GM21619 (cell line): ENCODE measurements around the gene FAM168A.

Source experiments
- ATAC-seq: cut with Tn5 transposase; IDR thresholded peaks from one replicate; pipeline ENCODE4 v1.9.1; 2021; ENCODE audit not compliant: unreplicated experiment

FAM168A gene

DNA sequence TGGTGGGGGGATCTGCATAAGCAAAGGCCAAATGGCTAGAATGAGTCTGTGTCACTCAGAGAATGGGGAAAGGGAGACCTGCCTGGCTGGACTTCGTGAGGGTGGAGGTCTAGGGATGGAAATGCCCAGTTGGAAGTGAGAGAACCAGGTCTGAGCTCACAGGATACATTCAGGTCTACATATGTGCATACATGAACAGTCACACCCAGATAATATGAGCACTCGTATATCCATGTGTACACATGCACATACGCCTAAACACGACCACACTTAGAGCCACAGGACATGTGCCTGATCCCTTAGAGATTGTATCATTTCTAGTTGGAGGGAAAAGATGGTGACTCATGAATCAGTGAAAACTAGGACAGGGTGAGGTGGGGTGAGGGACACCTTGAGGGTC, 242.8 kb downstream of the FAM168A start:
- ATAC-seq = no peak

DNA sequence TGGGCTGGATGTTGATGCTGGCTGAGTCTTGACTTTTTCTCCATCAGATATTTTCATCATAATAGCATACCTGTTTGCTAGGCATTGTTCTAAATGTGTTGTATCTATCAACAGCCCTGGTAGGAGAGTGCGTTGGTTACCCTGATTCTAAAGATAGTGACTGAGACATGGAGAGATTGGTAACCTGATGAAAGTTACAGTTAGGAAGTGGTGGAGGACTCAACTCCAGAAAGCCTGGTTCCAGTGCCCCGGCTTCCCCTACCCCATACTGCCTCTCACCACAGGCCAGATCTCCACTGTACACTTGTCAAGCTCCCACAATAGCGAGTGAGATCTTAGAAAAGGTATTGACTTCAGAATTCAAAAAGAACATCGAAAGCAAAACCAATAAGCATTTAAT, 244.5 kb downstream of the FAM168A start:
- ATAC-seq = no peak

DNA sequence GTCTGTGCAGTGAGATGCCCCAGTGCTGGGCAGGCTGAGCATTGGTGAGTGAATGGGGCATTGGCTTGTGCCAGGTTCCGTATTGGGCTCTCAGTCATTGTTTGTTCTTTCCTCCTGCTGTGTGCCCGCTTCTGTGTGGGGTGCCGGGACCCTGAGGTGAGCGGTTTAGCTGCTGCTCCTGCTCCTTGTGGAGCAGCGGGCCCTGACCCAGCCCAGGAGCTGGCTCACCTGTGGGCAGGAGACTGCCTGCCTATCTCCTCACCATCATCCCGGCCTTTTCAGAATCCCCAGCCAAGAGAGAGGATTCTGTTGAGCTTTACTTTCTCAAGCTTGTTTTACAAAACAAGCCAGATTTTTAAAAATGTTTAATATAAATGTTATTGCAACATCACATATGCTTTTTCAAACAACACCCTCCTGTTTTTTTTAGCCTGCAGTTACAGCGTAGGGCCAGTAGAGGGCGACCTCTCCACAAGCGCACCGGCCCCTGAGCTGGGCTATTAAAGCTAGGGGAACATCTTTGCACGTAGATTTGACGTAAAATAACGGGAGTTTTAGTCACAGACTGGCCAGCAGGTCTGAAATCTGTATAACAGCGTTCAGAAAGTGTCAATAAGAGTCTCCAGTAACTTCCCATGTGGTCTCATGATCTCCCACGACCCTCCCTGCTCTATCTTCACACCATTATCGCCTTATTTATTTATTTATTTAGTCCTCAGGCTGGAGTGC, 246.8 kb downstream of the FAM168A start:
- no peak for ATAC-seq
